GM19397 (cell line): ENCODE data around the gene PI4KA.
"Not testable (repeated sequence)": the region's sequence is repeated elsewhere in the genome, so short reads cannot be mapped to it uniquely, and the experiment has no call there.

Experiments used
- ATAC-seq: cut with Tn5 transposase; IDR thresholded peaks from one replicate; pipeline ENCODE4 v1.9.1; 2021; ENCODE audit warnings: mild to moderate bottlenecking, moderate library complexity; ENCODE audit not compliant: unreplicated experiment

The PI4KA gene

GRCh38 chr22:20671409-20672081, 187.1 kb downstream of the PI4KA start:
- ATAC-seq, result no peak

DNA sequence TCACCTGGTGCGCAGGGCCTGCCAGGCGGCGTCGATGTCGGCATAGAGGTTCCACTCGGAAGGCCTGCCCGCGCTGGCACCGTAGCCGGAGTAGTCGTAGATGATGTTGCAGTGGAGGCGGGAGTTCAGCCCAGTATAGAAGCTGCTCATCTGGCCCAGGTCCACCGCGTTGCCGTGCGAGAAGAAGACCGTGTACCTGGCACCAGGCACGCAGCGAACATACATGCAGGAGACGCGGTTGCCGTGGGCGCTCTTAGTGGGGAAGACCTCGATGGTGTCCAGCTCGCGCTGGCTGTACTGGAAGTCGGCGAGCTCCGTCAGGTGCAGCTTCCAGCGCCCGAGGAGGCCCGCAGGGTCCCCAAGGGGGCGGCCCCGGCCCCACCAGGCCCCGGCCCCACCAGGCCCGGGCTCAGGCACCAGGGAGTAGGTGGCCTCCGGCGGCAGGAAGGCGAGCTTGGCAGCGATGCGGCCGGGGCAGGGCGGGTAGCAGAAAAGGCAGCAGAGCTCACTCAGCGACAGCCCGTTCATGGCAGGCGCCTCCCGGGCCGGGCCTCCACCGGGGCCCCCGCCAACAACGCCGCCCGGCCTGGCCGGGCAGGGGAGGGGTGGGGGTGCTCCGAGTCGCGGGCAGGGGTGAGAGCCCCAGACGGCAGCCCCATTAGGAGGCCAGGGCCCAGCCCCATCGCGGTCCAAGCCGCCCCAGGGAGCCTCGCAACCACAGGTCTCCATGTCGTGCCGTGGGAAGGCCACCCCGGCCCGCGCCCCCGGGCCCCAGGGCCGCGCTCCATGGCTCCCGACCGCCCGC, 188.0 kb downstream of the PI4KA start:
- ATAC-seq, result not testable (repeated sequence)

DNA sequence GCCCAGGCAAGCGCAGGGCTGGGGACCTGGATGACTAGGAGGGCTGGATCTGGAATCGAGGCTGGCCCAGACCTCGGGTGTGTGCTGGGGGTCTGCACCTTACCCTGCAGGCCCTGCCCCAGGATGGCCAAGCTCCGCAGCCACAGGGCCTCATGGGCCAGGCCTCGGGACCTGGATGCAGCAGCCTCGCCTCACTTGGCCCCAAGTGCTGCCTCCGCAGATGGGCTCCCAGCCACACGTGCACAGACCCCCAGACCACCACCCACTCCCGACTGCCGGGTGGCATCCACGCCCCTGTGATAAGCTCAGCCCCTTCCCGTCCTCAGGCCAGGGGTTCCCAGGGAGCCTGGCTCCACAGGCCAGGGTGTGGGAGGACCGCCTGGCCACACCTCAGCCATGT, 188.7 kb downstream of the PI4KA start:
- ATAC-seq, result not testable (repeated sequence)

GRCh38 chr22:20669471-20669870, 189.1 kb downstream of the PI4KA start:
- not testable (repeated sequence) for ATAC-seq

DNA sequence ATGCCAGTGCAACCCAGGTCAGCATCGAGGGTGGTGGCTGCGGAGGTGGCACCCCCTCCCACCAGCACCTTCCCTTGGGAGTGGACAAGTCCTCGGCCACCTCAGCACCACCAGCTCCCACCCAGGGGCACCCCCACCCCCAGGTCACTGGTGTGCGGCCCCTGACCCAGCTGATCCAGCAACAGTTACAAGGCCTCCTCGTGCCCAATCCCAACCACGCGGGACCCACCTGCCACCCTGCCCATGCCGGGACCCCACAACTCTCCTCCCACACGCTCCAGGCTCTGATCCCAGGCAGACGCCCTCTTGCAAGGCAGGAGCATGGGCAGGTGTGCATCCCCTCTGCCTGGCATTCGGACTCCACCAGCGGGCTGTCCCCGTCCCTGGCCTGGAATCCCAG, 189.8 kb downstream of the PI4KA start:
- not testable (repeated sequence) for ATAC-seq

- ATAC-seq, result not testable (repeated sequence)
Measured at GRCh38 chr22:20668226-20668625, 190.4 kb downstream of the PI4KA start.

DNA sequence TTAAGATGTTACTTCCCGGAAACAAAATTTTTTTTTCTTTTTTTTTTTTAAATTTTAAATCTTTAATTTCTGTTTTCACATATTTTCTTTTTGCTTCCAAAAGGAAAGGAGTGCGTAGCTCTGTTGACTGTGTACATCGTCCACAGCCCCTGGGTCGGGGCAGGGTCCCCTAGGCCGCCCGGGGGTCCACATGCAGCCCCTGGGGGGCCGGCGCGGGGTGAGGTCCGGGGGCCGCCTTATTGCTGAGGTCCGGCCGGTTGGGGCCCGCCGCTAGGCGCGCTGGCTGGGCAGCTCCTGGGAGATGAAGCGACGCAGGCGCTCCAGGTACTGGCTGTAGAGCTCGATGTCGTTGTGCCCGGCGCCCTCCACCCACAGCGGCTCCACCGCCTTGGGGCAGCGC, 191.1 kb downstream of the PI4KA start:
- not testable (repeated sequence) for ATAC-seq

GRCh38 chr22:20666560-20666959, 192.1 kb downstream of the PI4KA start:
- no peak for ATAC-seq

- ATAC-seq, result no peak
Measured at GRCh38 chr22:20664594-20664959, 194.0 kb downstream of the PI4KA start.

DNA sequence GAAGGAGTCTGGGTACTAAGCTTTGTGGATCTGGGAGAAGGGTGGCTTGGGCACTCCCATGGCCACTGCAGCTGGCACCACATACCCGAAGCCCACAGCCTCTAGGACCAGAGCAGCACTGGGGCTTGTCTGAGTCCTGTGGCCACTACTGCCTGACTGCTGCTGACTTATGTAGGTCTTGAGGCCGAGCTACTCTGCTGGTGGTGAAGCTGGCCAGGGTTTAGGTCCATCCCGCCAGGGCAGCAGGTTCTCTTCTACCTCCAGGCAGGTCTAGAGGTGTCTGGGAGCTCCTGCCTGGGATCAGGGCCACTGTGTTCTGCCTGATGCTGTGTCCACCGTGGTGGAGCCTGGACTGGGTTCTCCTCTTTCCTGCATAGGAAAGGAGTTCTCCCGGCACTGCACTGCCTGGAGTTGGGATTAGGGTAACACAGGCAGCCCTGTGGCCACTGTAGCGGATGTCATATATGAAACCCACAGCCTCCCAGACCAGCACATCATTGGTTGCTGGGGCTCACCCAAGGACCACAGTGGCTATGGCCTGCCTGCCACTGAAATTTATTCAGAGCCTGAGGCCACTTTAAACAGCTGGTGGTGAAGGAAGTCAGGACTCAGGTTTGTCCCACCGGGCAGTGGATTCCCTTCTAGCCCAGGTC, 194.5 kb downstream of the PI4KA start:
- no peak for ATAC-seq

DNA sequence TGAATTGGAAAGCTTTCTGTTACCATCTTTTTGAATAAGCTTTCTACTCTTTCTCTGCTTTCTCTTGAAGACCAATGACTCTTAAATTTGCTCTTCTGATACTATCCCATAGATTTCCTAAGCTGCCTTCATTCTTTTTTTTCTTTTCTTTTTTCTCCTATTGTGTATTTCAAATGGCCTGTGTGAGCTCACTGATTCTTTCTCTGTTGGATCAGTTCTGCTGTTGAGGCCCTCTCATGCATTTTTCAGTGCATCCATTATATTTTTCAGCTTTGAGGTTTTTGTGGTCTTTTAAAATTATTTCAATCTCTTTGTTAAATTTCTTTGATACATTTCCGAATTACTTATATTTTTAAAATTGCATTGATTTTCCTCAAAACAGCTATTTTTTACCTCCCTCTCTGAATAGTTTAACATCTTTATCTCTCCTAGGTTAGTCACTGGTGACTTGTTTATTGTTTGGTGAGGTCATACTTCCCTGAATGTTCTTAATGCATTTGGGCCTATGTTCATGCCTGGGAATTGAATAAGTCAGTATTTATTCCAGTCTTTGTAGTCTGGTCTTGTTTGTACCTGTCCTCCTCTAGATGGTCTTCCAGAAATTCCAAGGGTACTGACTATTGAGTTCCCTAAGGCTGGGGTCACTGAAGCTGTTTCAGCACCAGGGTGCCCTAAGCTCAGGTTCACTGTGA, 195.3 kb downstream of the PI4KA start:
- ATAC-seq, result no peak

DNA sequence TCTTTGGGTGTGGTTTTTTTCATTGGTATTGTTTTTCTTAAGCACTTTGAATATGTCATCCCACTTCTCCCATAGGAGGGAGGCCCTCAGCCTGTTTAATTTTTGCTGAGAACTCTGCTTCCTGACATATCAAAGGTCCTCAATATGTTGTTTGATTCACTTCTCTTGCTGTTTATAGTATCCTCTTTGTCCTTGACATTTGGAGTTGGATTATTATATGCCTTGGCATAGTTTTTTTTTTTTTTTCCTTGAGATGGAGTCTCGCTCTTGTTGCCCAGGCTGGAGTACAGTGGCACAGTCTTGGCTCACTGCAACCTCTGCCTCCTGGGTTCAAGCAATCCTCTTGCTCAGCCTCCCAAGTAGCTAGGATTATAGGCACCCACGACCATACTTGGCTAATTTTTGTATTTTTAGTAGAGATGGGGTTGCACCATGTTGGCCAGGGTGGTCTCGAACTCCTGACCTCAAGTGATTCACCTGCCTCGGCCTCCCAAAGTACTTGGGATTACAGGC, 196.0 kb downstream of the PI4KA start:
- not testable (repeated sequence) for ATAC-seq

- no peak for ATAC-seq
Measured at GRCh38 chr22:20661473-20661872, 197.1 kb downstream of the PI4KA start.

DNA sequence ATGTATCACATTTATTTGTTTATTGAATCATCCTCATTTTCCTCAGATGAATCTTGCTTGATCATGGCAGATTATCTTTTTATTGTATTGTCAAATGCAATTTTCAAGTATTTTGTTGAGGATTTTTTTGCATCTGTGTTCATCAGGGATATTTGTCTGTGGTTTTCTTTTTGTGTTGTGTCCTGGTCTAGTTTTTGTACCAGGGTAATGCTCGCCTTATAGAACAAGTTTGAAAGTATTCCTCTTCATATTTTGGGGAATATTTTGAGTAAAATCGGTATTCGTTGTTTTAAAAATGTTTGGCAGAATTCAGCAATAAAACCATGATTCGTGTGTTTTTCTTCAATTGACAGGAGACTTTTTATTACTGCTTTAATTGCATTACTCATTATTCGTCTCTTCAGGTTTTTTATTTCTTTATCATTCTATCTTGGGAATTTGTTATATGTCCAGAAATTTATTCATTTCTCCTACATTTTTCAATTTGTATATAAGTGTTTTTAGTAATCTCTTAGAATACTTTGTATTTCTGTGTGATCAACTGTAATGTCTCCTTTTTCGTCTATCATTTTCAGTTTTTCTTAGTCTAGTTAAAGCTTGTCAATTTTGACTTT, 198.1 kb downstream of the PI4KA start:
- no peak for ATAC-seq

- ATAC-seq, result no peak
Measured at GRCh38 chr22:20659920-20660319, 198.7 kb downstream of the PI4KA start.

- no peak for ATAC-seq
Measured at GRCh38 chr22:20659258-20659657, 199.4 kb downstream of the PI4KA start.

- ATAC-seq, result no peak
Measured at GRCh38 chr22:20658433-20659222, 200.0 kb downstream of the PI4KA start.

DNA sequence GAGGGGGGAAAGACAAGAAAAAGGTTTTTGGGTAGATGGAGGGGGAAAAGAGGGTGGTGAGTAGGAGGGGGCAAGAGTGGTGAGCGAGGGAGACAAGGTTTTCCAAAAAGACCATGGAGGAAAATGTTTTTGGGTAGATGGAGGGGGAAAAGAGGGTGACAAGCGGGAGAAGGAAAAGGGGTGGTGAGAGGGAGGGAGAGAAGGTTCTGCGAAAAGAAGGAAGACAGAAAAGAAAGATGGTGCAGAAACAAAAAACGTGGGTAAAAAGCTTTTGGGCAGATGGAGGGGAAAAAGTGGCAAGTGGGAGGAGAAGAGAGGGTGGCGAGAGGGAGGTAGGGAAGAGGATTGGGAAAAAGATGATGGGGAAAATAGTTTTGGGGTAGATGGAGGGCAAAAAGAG, 200.6 kb downstream of the PI4KA start:
- ATAC-seq, result no peak
